Epithelial cell of esophagus (primary cell): ENCODE data around the gene LRRC8B.
"Not testable (repeated sequence)": the region's sequence is repeated elsewhere in the genome, so short reads cannot be mapped to it uniquely, and the experiment has no call there.

ENCODE experiments used
- DNase-seq: peaks from one replicate; pipeline ENCODE4 v3.0.0; 2010; ENCODE audit warnings: low read depth
- H3K4me3 ChIP-seq: 2 replicates; pipeline ENCODE4 v1.5.1; 2011; ENCODE audit warnings: mild to moderate bottlenecking, low read length, control low read depth
- TF ChIP-seq, protein P1 (sequence below): IDR thresholded peaks from 2 replicates; pipeline ENCODE4 v1.5.1; 2011; ENCODE audit warnings: low read depth, mild to moderate bottlenecking, low read length, control low read depth, inconsistent platforms; ENCODE audit not compliant: insufficient read depth; ENCODE audit errors: missing control alignments

The LRRC8B gene

DNA sequence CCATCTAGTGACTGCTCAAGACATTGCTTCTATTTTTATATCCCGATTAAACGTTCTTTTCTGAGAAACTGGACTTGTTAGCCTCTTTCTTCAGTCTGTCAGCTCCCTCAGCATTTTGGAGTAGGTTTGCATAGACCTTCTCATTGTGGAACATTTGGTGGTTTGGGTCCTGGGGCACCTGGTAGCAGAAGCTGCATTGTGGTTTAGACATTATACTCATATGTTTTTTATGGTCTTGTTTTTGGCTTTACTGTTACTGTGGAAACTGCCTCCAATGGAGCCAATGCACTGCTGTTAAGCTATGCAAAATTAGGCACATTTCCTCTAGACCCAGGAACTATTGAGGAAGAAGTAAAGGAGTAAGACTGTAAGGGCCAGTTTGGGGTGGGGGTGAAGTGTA, 36.7 kb upstream of the LRRC8B start:
- TF ChIP-seq, protein P1, sequence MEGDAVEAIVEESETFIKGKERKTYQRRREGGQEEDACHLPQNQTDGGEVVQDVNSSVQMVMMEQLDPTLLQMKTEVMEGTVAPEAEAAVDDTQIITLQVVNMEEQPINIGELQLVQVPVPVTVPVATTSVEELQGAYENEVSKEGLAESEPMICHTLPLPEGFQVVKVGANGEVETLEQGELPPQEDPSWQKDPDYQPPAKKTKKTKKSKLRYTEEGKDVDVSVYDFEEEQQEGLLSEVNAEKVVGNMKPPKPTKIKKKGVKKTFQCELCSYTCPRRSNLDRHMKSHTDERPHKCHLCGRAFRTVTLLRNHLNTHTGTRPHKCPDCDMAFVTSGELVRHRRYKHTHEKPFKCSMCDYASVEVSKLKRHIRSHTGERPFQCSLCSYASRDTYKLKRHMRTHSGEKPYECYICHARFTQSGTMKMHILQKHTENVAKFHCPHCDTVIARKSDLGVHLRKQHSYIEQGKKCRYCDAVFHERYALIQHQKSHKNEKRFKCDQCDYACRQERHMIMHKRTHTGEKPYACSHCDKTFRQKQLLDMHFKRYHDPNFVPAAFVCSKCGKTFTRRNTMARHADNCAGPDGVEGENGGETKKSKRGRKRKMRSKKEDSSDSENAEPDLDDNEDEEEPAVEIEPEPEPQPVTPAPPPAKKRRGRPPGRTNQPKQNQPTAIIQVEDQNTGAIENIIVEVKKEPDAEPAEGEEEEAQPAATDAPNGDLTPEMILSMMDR = no peak
- no peak overlapping the region for H3K4me3 ChIP-seq
- DNase-seq = no peak

DNA sequence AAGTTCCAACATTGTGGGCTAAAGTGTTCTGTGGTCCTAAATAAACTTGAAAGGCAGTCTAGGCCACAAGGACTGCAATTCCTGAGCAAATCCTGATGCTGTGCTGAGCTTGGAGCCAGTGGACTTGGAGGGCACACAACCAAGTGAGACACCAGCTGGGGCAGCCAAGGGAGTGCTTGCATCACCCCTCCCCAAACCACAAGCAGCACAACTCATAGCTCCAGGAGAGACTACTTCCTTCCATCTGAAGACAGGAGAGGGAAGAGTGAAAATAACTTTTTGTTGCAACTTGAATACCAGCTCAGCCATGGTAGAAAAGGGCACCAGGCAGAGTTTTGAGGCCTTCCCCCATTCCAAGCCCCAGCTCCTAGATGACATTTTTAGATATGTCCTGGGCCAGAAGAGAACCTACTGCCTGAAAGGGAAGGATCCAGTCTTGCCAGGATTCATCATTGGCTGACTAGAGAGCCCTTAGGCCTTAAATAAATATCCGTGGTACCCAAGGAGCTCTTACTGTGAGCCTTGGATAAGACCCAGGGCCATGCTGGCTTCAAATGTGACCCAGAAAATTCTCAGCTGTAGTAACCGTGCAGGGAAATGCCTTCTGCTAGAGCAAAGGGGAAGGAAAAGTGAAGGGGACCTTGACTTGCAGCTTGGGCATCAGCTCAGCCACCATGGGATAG, 35.4 kb upstream of the LRRC8B start:
- H3K4me3 ChIP-seq = no peak overlapping the region
- TF ChIP-seq, protein P1 = no peak
- DNase-seq = peak; percentile 41

DNA sequence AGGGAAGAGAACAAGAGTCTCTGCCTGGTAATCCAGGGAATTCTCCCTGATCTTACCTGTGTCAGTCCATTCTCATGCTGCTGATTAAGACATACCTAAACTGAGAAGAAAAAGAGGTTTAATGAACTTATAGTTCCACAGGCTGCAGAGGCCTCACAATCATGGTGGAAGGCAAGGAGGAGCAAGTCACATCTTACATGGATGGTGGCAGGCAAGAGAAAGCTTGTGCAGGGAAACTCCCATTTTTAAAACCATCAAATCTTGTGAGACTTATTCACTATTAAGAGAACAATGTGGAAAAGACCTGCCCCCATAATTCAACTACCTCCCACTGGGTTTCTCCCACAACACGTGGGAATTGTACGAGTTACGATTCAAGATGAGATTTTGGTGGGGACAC, 34.2 kb upstream of the LRRC8B start:
- TF ChIP-seq, protein P1 = no peak
- no peak for DNase-seq
- no peak overlapping the region for H3K4me3 ChIP-seq

- TF ChIP-seq, protein P1 = no peak
- DNase-seq = no peak
- no peak overlapping the region for H3K4me3 ChIP-seq
Measured at GRCh38 chr1:89499320-89499719, 25.3 kb upstream of the LRRC8B start.

DNA sequence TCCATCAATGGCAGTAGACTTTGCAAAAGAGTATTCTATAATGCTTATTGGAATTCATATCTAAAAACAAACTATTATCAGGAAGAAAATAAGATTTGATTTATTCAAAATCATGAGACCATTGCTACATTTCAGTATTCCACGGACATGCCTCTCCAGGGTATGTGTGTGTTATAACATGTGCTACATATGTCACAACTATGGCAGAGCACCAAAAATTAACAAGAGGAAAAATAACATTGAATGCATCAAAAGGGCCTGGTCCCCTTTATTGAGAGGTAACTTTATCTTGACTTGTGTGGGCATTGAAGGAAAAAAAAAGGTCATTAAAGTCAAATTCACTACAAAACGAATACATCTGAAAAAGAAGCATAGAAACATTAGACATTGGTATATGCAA, 22.6 kb upstream of the LRRC8B start:
- TF ChIP-seq, protein P1 = no peak
- no peak for DNase-seq
- no peak overlapping the region for H3K4me3 ChIP-seq

- DNase-seq = no peak
- H3K4me3 ChIP-seq = no peak overlapping the region
- TF ChIP-seq, protein P1 = no peak
Measured at GRCh38 chr1:89502895-89503294, 21.7 kb upstream of the LRRC8B start.

- TF ChIP-seq, protein P1 = no peak
- no peak overlapping the region for H3K4me3 ChIP-seq
- no peak for DNase-seq
Measured at GRCh38 chr1:89503690-89504089, 20.9 kb upstream of the LRRC8B start.

DNA sequence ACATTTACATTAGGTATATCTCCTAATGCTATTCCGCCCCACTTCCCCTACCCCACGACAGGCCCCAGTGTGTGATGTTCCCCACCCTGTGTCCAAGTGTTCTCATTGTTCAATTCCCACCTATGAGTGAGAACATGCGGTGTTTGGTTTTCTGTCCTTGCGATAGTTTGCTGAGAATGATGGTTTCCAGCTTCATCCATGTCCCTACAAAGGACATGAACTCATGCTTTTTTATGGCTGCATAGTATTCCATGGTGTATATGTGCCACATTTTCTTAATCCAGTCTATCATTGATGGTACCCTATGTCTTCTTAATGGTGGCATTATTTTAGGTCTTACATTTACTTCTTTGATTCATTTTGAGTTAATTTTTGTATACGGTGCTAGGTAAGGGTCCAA, 14.6 kb upstream of the LRRC8B start:
- DNase-seq, H3K4me3 ChIP-seq: not testable (repeated sequence)
